ENCODE measurements around the gene PIM3. TPM values are rescaled to one million over a fixed set of nuclear protein-coding genes. Genes with fewer than 3 reads are reported as not detected.

Gene PIM3
- 15.4 and 41.1 TPM in 2 replicates for total RNA-seq (2014; rRNA removed; shearing (Covaris generic); ENCODE audit: low replicate concordance)

DNA sequence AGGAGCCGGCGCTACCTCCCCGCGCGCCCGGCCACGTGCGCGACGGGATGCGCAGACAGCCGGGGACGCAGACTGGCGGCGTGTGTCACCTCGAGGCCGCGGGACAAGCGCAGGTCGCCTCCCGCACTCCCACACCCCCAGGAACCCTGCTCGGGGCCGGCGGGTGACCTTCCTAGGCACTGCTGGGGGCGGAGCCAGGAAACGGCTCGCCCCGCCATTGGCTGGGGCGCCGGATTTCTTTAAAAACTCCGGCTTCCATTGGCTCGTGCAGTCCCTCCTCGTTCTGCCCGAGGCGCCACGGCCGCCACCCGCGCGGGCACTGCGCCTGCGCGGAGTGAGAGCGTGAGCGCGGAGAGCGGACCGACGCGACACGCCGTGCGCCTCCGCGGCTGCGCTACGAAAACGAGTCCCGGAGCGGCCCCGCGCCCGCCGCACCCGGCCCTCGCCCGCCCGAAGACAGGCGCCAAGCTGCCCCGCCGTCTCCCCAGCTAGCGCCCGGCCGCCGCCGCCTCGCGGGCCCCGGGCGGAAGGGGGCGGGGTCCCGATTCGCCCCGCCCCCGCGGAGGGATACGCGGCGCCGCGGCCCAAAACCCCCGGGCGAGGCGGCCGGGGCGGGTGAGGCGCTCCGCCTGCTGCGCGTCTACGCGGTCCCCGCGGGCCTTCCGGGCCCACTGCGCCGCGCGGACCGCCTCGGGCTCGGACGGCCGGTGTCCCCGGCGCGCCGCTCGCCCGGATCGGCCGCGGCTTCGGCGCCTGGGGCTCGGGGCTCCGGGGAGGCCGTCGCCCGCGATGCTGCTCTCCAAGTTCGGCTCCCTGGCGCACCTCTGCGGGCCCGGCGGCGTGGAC lies at the start of gene PIM3:
Gene PIM3 (plus strand): TSS at position 614 of the 846 bp plus-strand sequence. CDS start 176 bp downstream, at position 790.
- H3K9me2 ChIP-seq (replicated peaks; ENCODE audit: insufficient read depth, low read length) = no peaks in the 10 kb centered on the region
- peak within 1 kb of the TSS; percentile 86 for H3K4me2 ChIP-seq (ENCODE audit: low read depth, low read length, poor library complexity, severe bottlenecking)
- no peaks in the 10 kb centered on the region for H3K9me3 ChIP-seq (ENCODE audit: low read length)
- no peaks in the 10 kb centered on the region for H3K27me3 ChIP-seq (ENCODE audit: low read length)
- peaks cover 15% of the 10 kb centered on the region for H3K36me3 ChIP-seq (ENCODE audit: insufficient read depth, low read length)
- peak within 1 kb of the TSS; percentile 91 for H3K9ac ChIP-seq (ENCODE audit: low read length)
- H3K4me3 ChIP-seq (ENCODE audit: low read length) = peak within 1 kb of the TSS; percentile 86
- DNase-seq = peak; percentile 98
- H3K4me1 ChIP-seq (ENCODE audit: low read length) = peaks cover 26% of the 10 kb centered on the region
- H3K79me2 ChIP-seq (ENCODE audit: low read length) = peaks cover 7% of the 10 kb centered on the region
- no peak within 1 kb of the TSS for H3K27ac ChIP-seq (ENCODE audit: low read length)
- H2AFZ ChIP-seq (ENCODE audit: low read length) = peak within 1 kb of the TSS; percentile 26
- peaks cover 39% of the 10 kb centered on the region for H4K20me1 ChIP-seq (ENCODE audit: insufficient read depth, low read depth, low read length)

GRCh38 chr22:49911881-49912625 lies 48.5 kb upstream of the PIM3 start:
- Histone ChIP-seq H3K36me3 (ENCODE audit: insufficient read depth, low read length) (no peaks in the 10 kb centered on the region), H3K4me2 (ENCODE audit: low read depth, low read length, poor library complexity, severe bottlenecking) (no peak overlapping the region), H3K9ac (ENCODE audit: low read length) (no peak overlapping the region), H3K27ac (ENCODE audit: low read length) (no peak overlapping the region), H4K20me1 (ENCODE audit: insufficient read depth, low read depth, low read length) (no peaks in the 10 kb centered on the region), H3K9me3 (ENCODE audit: low read length) (no peaks in the 10 kb centered on the region), H2AFZ (ENCODE audit: low read length) (no peak overlapping the region), H3K4me3 (ENCODE audit: low read length) (no peak overlapping the region), H3K79me2 (ENCODE audit: low read length) (peaks cover 6% of the 10 kb centered on the region), H3K4me1 (ENCODE audit: low read length) (peaks cover 2% of the 10 kb centered on the region), H3K27me3 (ENCODE audit: low read length) (no peaks in the 10 kb centered on the region), H3K9me2 (replicated peaks; ENCODE audit: insufficient read depth, low read length) (no peaks in the 10 kb centered on the region)
- no peak for DNase-seq

DNA sequence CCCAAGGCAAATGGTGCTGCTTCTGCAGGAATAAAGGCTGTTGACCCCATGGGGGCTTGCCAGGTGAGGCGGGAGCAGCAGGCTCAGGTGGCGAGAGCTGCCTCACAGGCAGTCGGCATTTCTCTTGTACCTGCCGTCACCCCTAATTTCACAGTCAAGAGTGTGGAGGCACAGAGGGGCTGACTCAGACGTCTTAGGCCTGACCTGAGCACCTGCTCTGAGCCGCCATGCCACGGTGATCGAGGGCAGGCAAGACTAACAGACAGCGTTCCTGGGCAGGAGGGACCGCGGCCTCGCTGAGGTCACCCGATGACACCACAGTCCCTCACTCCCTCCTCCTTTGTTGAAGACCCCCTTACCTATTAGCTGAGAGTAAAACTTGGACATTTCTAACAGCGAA lies 47.5 kb upstream of the PIM3 start:
- Histone ChIP-seq H3K36me3 (ENCODE audit: insufficient read depth, low read length) (no peaks in the 10 kb centered on the region), H2AFZ (ENCODE audit: low read length) (no peak overlapping the region), H3K4me3 (ENCODE audit: low read length) (no peak overlapping the region), H3K9ac (ENCODE audit: low read length) (no peak overlapping the region), H3K27me3 (ENCODE audit: low read length) (no peaks in the 10 kb centered on the region), H3K79me2 (ENCODE audit: low read length) (peaks cover 14% of the 10 kb centered on the region), H3K27ac (ENCODE audit: low read length) (no peak overlapping the region), H3K9me3 (ENCODE audit: low read length) (no peaks in the 10 kb centered on the region), H3K4me1 (ENCODE audit: low read length) (peaks cover 9% of the 10 kb centered on the region), H3K4me2 (ENCODE audit: low read depth, low read length, poor library complexity, severe bottlenecking) (no peak overlapping the region), H3K9me2 (replicated peaks; ENCODE audit: insufficient read depth, low read length) (no peaks in the 10 kb centered on the region), H4K20me1 (ENCODE audit: insufficient read depth, low read depth, low read length) (no peaks in the 10 kb centered on the region)
- no peak for DNase-seq

GRCh38 chr22:49913446-49913845 lies 47.1 kb upstream of the PIM3 start:
- Histone ChIP-seq H4K20me1 (ENCODE audit: insufficient read depth, low read depth, low read length) (no peaks in the 10 kb centered on the region), H3K9me3 (ENCODE audit: low read length) (no peaks in the 10 kb centered on the region), H3K4me2 (ENCODE audit: low read depth, low read length, poor library complexity, severe bottlenecking) (no peak overlapping the region), H3K79me2 (ENCODE audit: low read length) (peaks cover 14% of the 10 kb centered on the region), H3K36me3 (ENCODE audit: insufficient read depth, low read length) (no peaks in the 10 kb centered on the region), H2AFZ (ENCODE audit: low read length) (no peak overlapping the region), H3K9me2 (replicated peaks; ENCODE audit: insufficient read depth, low read length) (no peaks in the 10 kb centered on the region), H3K4me1 (ENCODE audit: low read length) (peaks cover 9% of the 10 kb centered on the region), H3K27ac (ENCODE audit: low read length) (no peak overlapping the region), H3K27me3 (ENCODE audit: low read length) (no peaks in the 10 kb centered on the region), H3K9ac (ENCODE audit: low read length) (no peak overlapping the region), H3K4me3 (ENCODE audit: low read length) (no peak overlapping the region)
- DNase-seq = no peak

GRCh38 chr22:49914256-49914655 lies 46.3 kb upstream of the PIM3 start:
- Histone ChIP-seq H3K9me2 (replicated peaks; ENCODE audit: insufficient read depth, low read length) (no peaks in the 10 kb centered on the region), H4K20me1 (ENCODE audit: insufficient read depth, low read depth, low read length) (no peaks in the 10 kb centered on the region), H3K4me1 (ENCODE audit: low read length) (peaks cover 14% of the 10 kb centered on the region), H3K9me3 (ENCODE audit: low read length) (no peaks in the 10 kb centered on the region), H3K27ac (ENCODE audit: low read length) (no peak overlapping the region), H3K36me3 (ENCODE audit: insufficient read depth, low read length) (no peaks in the 10 kb centered on the region), H3K9ac (ENCODE audit: low read length) (no peak overlapping the region), H3K79me2 (ENCODE audit: low read length) (peaks cover 14% of the 10 kb centered on the region), H3K27me3 (ENCODE audit: low read length) (no peaks in the 10 kb centered on the region), H3K4me3 (ENCODE audit: low read length) (no peak overlapping the region), H3K4me2 (ENCODE audit: low read depth, low read length, poor library complexity, severe bottlenecking) (no peak overlapping the region), H2AFZ (ENCODE audit: low read length) (no peak overlapping the region)
- no peak for DNase-seq

GRCh38 chr22:49915610-49916009 lies 45.0 kb upstream of the PIM3 start:
- Histone ChIP-seq H3K27me3 (ENCODE audit: low read length) (no peaks in the 10 kb centered on the region), H3K9ac (ENCODE audit: low read length) (no peak overlapping the region), H3K27ac (ENCODE audit: low read length) (no peak overlapping the region), H3K9me2 (replicated peaks; ENCODE audit: insufficient read depth, low read length) (no peaks in the 10 kb centered on the region), H3K79me2 (ENCODE audit: low read length) (peaks cover 14% of the 10 kb centered on the region), H3K4me3 (ENCODE audit: low read length) (no peak overlapping the region), H3K9me3 (ENCODE audit: low read length) (no peaks in the 10 kb centered on the region), H3K4me1 (ENCODE audit: low read length) (peaks cover 18% of the 10 kb centered on the region), H2AFZ (ENCODE audit: low read length) (no peak overlapping the region), H3K36me3 (ENCODE audit: insufficient read depth, low read length) (no peaks in the 10 kb centered on the region), H3K4me2 (ENCODE audit: low read depth, low read length, poor library complexity, severe bottlenecking) (no peak overlapping the region), H4K20me1 (ENCODE audit: insufficient read depth, low read depth, low read length) (no peaks in the 10 kb centered on the region)
- no peak for DNase-seq

GRCh38 chr22:49916831-49917230 lies 43.7 kb upstream of the PIM3 start:
- Histone ChIP-seq H3K36me3 (ENCODE audit: insufficient read depth, low read length) (no peaks in the 10 kb centered on the region), H2AFZ (ENCODE audit: low read length) (no peak overlapping the region), H3K4me2 (ENCODE audit: low read depth, low read length, poor library complexity, severe bottlenecking) (peak overlapping the region; percentile 99), H3K4me3 (ENCODE audit: low read length) (peak overlapping the region; percentile 96; the same call in 1 of the 2 replicates), H4K20me1 (ENCODE audit: insufficient read depth, low read depth, low read length) (no peaks in the 10 kb centered on the region), H3K9me2 (replicated peaks; ENCODE audit: insufficient read depth, low read length) (no peaks in the 10 kb centered on the region), H3K9me3 (ENCODE audit: low read length) (no peaks in the 10 kb centered on the region), H3K9ac (ENCODE audit: low read length) (peak overlapping the region; percentile 71; the same call in 1 of the 2 replicates), H3K79me2 (ENCODE audit: low read length) (peaks cover 14% of the 10 kb centered on the region), H3K27me3 (ENCODE audit: low read length) (no peaks in the 10 kb centered on the region), H3K4me1 (ENCODE audit: low read length) (peaks cover 18% of the 10 kb centered on the region), H3K27ac (ENCODE audit: low read length) (no peak overlapping the region)
- no peak for DNase-seq

Measured in Karpas-422 (cell line).